ENCODE results near the gene C9orf72.

Gene C9orf72

DNA sequence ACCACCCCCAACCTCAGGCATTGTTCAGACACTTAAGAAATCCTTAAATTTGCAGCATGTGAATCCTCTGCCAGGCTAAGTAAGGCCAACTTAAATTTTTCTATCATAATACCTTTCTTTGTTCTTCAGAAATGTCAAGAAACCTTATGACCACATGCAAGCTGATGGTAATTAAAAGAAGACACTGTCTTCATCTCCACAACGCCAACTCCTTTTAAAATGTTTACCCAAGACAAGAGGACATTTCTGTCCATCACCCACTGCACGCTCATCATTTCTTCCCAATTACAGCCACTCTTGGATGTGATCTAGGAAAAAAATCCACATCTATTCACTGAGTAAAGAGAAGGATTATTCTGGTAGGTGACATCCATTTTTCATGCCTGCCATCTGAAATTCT lies 55.3 kb downstream of the C9orf72 start:
- no peak overlapping the region for H3K9ac ChIP-seq (ENCODE audit: low read length)
- DNase-seq = no peak
- H3F3A ChIP-seq (ENCODE audit: insufficient read depth, low read length) = no peaks in the 10 kb centered on the region
- no peak overlapping the region for H3K27ac ChIP-seq (ENCODE audit: low read length)
- H3K79me2 ChIP-seq (ENCODE audit: low read length) = no peaks in the 10 kb centered on the region
- H3K4me2 ChIP-seq (ENCODE audit: low read depth, low read length) = no peak overlapping the region
- H3K4me1 ChIP-seq (ENCODE audit: low read length) = no peaks in the 10 kb centered on the region
- no peaks in the 10 kb centered on the region for H3K27me3 ChIP-seq (replicated peaks; ENCODE audit: insufficient read depth, low read length)
- H3K9me3 ChIP-seq (replicated peaks; ENCODE audit: insufficient read depth, low read length) = no peaks in the 10 kb centered on the region
- H3K9me2 ChIP-seq (replicated peaks; ENCODE audit: insufficient read depth, low read length) = no peaks in the 10 kb centered on the region
- H3K36me3 ChIP-seq (replicated peaks; ENCODE audit: insufficient read depth, low read length) = no peaks in the 10 kb centered on the region
- no peak overlapping the region for H2AFZ ChIP-seq (ENCODE audit: low read length)
- no peak for TF ChIP-seq EZH2 (optimal IDR thresholded peaks at IDR 0.05; ENCODE audit: low read depth, low read length)
- no peak for TF ChIP-seq EZH2phosphoT487 (IDR thresholded peaks at IDR 0.05; ENCODE audit: low read length)
- TF ChIP-seq, protein P1, sequence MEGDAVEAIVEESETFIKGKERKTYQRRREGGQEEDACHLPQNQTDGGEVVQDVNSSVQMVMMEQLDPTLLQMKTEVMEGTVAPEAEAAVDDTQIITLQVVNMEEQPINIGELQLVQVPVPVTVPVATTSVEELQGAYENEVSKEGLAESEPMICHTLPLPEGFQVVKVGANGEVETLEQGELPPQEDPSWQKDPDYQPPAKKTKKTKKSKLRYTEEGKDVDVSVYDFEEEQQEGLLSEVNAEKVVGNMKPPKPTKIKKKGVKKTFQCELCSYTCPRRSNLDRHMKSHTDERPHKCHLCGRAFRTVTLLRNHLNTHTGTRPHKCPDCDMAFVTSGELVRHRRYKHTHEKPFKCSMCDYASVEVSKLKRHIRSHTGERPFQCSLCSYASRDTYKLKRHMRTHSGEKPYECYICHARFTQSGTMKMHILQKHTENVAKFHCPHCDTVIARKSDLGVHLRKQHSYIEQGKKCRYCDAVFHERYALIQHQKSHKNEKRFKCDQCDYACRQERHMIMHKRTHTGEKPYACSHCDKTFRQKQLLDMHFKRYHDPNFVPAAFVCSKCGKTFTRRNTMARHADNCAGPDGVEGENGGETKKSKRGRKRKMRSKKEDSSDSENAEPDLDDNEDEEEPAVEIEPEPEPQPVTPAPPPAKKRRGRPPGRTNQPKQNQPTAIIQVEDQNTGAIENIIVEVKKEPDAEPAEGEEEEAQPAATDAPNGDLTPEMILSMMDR (IDR thresholded peaks at IDR 0.05; ENCODE audit: low read length) = no peak
- no peak overlapping the region for H3K4me3 ChIP-seq (ENCODE audit: low read length)
- H4K20me1 ChIP-seq (ENCODE audit: insufficient read depth, low read length) = no peaks in the 10 kb centered on the region

DNA sequence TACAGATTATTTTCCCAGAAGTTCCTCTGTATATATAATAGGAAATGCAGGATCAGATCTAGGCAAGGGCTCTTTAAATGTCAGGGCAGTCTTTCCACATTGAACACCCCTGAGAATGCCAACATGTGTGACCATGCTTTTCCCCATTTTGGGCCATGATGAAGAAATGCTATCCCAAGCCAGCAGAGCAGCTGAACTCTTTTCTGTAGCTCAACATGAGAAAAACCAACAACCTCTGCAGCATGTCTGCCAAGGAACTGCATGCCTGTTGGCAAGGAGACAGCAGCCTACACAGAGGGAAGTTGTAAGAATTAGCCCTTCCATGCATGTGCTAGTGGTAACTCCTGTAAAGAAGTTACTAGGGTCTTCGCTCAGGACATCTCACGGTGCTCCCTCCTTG lies 58.7 kb downstream of the C9orf72 start:
- no peak overlapping the region for H2AFZ ChIP-seq (ENCODE audit: low read length)
- TF ChIP-seq, protein P1 (IDR thresholded peaks at IDR 0.05; ENCODE audit: low read length) = no peak
- TF ChIP-seq EZH2 (optimal IDR thresholded peaks at IDR 0.05; ENCODE audit: low read depth, low read length) (no peak), EZH2phosphoT487 (IDR thresholded peaks at IDR 0.05; ENCODE audit: low read length) (no peak)
- H3K27ac ChIP-seq (ENCODE audit: low read length) = no peak overlapping the region
- H3K4me3 ChIP-seq (ENCODE audit: low read length) = no peak overlapping the region
- no peak overlapping the region for H3K9ac ChIP-seq (ENCODE audit: low read length)
- H3K9me2 ChIP-seq (replicated peaks; ENCODE audit: insufficient read depth, low read length) = no peaks in the 10 kb centered on the region
- no peaks in the 10 kb centered on the region for H3K79me2 ChIP-seq (ENCODE audit: low read length)
- no peaks in the 10 kb centered on the region for H3F3A ChIP-seq (ENCODE audit: insufficient read depth, low read length)
- no peaks in the 10 kb centered on the region for H3K4me1 ChIP-seq (ENCODE audit: low read length)
- H3K36me3 ChIP-seq (replicated peaks; ENCODE audit: insufficient read depth, low read length) = no peaks in the 10 kb centered on the region
- H3K4me2 ChIP-seq (ENCODE audit: low read depth, low read length) = no peak overlapping the region
- no peak for DNase-seq
- no peaks in the 10 kb centered on the region for H3K9me3 ChIP-seq (replicated peaks; ENCODE audit: insufficient read depth, low read length)
- no peaks in the 10 kb centered on the region for H4K20me1 ChIP-seq (ENCODE audit: insufficient read depth, low read length)
- H3K27me3 ChIP-seq (replicated peaks; ENCODE audit: insufficient read depth, low read length) = no peaks in the 10 kb centered on the region

DNA sequence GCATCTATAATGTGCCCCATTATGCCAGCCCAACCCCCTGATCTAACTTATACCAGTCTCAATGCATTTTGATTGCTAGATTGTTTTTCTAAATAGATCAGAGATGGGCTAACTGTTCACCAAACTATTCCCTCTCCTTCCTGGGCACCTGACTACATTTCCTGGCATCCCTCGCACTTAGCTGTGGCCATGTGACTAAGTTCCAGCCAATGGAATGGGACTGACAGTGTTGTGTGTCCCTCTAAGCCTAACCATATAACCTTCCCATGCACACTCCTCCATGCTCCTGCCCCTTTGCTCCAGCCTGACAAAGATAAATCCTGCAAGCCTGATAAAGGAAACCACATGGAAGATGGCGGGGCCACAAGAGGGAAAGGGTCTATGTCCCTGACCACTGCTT lies 61.5 kb downstream of the C9orf72 start:
- no peak for DNase-seq
- Histone ChIP-seq H4K20me1 (ENCODE audit: insufficient read depth, low read length) (no peaks in the 10 kb centered on the region), H3K4me2 (ENCODE audit: low read depth, low read length) (no peak overlapping the region), H3F3A (ENCODE audit: insufficient read depth, low read length) (no peaks in the 10 kb centered on the region), H3K27me3 (replicated peaks; ENCODE audit: insufficient read depth, low read length) (no peaks in the 10 kb centered on the region), H3K9me3 (replicated peaks; ENCODE audit: insufficient read depth, low read length) (no peaks in the 10 kb centered on the region), H3K9ac (ENCODE audit: low read length) (no peak overlapping the region), H2AFZ (ENCODE audit: low read length) (no peak overlapping the region), H3K9me2 (replicated peaks; ENCODE audit: insufficient read depth, low read length) (no peaks in the 10 kb centered on the region), H3K4me1 (ENCODE audit: low read length) (no peaks in the 10 kb centered on the region), H3K36me3 (replicated peaks; ENCODE audit: insufficient read depth, low read length) (no peaks in the 10 kb centered on the region), H3K79me2 (ENCODE audit: low read length) (no peaks in the 10 kb centered on the region), H3K4me3 (ENCODE audit: low read length) (no peak overlapping the region), H3K27ac (ENCODE audit: low read length) (no peak overlapping the region)
- TF ChIP-seq EZH2 (optimal IDR thresholded peaks at IDR 0.05; ENCODE audit: low read depth, low read length) = no peak
- TF ChIP-seq EZH2phosphoT487 (IDR thresholded peaks at IDR 0.05; ENCODE audit: low read length) = no peak
- TF ChIP-seq, protein P1 (IDR thresholded peaks at IDR 0.05; ENCODE audit: low read length) = no peak

All from MM.1S (cell line).